ENCODE measurements around the gene RAB6B. TPM values are rescaled to one million over a fixed set of nuclear protein-coding genes. Genes with fewer than 3 reads are reported as not detected.

The RAB6B gene
- total RNA-seq, 1 experiment from 2014 or later, result not detected

DNA sequence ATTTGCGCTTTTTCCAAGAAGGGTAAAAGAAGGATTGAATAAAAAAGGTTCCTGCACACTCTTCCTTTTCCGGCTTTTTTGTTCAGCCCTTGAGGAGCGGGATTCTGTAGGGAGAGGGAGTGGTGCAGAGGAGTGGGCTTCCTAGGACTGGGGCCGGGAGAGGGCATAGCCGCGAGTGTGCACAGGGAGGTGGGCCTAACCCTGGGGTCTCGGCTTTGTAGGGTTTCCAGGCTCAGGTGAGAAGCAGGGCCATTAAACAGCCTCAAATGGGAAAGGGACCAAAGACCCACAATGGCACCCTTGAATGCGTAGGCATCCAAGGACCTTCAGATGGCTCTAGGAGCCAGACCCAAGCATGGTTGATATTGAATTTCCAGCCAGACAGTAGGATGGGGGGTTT lies 35.4 kb upstream of the RAB6B start:
- no peak for DNase-seq (ENCODE audit: low spot score)

DNA sequence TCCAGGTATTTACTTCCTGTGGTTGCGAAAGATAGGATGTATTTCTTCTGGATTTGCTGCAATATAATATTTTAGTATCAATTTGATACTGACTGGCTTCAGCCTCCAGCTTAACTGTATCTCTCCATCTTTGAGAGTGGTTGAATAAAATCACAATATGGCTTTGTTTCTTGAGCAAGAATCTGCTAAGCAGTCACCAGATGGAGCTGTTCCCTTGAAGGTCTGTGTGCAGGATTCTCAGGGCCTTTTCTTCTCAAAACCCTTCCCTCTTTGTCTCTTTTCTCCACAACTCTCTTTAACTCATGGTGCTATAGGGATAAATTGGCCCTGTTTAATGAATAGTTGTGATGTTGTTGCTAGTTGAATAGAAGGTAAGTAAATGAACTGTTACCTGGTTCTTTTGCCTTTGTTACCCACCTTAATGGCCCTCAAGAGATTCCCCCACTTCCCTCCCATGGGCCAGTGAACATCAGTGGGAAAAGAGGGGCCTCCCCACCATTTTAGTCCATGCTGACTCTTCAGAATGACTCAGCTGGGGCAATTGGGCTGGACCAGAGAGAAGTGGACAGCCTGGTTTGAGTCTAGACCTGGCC lies 34.8 kb upstream of the RAB6B start:
- peak; percentile 58 for DNase-seq (ENCODE audit: low spot score)

DNA sequence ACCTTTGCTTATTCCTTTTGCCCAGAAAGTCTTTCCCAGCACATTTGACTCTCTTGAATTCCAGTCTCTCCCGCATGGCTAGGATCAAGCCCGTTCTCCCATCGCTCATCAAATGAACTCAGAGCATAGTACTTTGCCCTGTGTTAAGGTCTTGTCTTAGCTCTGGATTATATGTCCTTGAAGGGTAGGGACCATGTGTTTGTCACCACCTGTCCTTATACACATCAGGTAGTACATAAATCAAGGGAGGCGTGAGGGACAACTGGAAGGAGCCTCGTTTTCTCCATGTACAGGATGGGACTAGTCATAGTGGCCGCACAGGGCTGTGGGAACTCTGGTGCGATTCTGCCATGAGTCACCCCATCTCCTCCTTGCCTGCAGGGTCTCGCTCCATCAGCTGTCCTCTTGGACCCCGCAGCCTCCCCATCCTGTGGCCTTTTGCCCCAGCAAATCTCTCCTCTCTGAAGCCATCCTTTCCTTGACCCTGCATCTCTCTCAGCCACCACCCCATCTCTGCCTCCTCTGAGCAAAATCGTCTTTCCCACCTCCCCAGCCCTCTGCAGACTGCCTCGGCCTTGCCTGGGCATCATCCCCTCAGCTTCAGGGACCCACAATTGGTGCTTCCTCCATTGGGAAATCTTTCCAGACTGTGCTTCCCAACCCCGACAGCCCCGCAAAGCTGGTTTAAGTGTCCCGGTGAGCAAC lies 33.4 kb upstream of the RAB6B start:
- no peak for DNase-seq (ENCODE audit: low spot score)

DNA sequence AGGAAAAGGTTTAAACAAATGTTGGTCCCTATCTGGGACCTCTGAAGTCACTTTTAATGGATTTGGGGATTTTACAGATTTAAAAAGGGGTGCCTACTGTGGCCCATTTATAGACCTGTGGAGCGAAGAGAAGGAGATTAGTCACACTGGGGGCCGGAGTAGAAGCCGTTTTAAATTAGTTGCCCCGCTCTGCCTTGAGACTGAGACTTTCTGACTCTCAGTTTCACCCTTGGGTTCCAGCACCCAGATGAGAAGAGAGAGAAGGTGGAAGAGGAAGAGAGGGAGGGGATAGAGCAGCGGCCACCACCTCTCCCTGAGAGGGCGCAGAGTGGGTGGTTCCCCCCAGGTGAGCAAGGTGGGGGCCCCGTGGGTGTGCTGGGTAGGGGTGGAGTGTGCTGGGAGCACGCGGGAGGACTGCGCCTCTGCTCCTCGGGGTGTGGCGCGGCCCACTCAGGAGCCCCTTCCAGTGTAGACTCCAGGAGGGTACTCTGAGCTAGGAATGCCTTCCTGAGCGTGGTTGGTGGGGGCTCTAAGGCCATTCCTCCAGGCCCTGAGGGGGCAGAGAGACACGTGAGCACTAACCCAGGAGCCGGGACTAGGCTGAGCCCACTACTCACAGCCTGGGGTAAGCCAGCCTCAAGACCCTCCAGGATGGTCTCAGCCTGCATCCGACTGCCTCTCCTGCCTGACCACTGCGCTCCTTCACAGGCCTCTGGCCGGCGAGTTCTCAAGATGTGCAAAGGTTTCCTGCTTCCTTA lies 32.6 kb upstream of the RAB6B start:
- no peak for DNase-seq (ENCODE audit: low spot score)

DNA sequence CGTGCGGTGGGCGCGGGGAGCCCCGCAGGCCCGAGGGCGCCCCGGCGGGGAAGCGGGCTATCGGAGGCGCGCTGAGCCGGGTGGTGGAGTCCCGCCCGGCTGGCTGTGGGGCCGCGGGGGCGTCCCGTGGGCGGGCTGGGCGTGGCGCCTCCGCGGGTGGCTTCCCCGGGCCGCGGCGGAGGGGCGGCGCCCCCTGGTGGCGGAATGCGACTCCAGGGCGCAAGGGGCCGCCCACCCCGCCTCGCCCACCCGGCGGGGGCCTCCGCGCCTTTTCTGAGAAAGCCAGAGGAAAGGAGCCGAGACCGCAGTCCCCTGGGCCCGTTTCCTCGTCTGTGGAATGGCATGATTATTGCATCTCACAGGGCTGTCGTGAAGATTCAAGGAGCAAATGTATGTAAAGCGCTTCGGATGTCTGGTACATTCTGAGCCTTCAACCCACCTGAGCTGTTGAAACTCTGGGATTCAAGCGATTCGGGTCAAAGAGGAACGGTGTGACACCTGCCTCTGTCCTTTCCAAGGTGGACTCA lies 31.9 kb upstream of the RAB6B start:
- DNase-seq (ENCODE audit: low spot score), result no peak

DNA sequence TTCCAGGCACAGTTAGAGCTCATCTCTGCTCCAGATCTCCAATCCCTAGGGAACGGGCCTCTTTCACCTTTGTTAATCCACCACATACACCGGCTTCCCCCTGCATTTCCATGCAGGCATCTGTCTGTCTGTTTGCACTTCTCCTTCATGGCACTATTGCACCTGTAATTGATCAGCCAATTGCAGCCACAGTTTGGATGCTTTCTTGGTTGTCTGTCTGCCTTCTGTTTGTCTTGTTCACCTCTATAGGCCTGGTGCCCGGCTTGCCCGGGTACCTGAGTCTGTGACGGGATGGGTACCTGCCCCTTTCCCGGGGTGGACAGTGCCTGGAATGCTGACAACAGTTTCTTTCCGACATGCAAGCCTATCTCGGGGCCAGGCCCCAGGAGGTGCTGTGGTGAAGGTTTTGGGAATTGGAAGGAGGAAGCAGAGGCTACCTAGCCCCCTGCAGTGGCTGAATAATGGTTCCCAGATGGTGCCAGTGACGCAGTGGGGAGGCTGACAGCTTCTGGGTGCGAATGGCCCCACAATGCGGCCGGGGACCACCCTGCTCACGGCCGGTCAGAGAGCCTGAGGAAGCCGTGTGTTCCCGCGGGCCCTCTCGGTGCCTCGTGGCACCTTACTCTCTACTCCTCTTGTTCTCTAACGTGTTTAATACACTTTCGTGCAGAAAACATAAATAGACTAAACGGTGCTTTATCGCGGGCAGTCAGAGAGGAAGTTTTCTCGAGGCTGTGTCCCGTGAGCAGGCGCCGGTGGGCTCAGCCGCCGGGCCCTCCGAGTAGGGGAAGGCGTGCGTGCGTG lies 31.3 kb upstream of the RAB6B start:
- no peak for DNase-seq (ENCODE audit: low spot score)

DNA sequence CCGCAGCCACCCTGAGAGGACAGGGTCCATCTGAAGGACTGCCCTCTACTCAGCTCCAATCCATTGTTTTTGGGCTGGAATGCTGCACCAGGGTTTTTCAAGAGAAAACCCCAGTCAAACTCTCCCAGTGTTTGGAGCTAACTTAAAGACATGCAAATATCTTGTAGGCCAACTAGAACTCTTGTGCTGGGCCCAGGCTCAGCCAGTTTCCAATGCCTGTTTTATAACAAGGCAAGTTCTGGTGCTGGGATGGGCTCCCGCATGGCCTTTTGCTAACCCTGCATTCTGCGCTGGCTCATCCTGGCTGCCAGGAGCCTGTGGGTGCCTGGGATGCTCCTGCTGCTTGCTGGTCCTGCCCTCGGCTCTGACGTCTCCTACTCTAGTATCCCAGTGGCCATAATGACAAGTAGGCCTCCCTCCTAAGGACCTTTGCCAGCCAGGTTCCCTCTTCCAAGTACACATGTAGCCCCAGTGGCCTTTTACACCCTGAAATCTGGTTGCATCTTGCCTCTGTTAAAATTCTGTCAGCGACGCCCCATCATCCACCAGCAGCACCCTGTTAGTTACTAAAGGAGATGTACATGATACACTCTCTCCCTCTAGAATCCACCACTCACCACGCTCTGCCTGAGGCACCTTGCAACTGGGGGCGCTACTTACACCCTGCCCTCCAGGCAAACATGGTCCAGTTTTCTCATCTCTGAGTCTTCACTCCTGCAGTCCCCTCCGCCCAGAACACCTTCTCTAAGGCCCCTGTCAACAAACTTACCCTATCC lies 30.5 kb upstream of the RAB6B start:
- no peak for DNase-seq (ENCODE audit: low spot score)

DNA sequence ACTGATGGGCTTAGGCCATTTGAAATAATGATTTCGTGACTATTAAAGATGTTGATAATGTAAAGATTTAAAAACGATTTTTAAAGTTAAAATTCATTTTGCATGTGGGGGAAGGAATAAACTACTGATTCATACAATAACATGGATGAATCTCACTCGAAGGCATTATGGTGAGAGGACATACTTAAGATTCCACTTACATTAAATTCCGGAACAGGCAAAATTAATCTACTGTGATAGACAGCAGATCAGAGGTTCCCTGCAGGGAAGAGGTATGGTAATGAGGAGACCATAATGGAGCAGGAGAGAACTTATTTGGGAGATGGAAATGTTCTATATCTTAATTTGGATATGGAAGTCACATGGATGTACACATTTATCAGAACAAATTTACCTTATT lies 28.4 kb upstream of the RAB6B start:
- DNase-seq (ENCODE audit: low spot score), result no peak

DNA sequence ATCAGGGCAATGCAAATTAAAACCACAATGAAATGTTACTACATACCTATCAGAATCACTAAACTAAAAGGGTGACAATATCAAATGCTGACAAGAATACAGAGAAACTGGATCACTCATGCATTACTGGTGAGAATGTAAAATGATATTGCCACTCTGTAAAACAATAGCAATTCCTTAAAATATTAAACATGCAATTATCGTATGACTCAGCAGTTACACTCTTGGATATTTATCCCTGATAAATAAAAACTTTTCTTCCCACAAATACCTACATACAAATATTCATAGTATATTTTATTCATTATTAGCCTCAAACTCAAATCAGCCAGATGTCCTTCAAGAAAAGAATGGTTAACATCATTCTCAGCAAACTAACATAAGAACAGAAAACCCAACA lies 25.9 kb upstream of the RAB6B start:
- no peak for DNase-seq (ENCODE audit: low spot score)

DNA sequence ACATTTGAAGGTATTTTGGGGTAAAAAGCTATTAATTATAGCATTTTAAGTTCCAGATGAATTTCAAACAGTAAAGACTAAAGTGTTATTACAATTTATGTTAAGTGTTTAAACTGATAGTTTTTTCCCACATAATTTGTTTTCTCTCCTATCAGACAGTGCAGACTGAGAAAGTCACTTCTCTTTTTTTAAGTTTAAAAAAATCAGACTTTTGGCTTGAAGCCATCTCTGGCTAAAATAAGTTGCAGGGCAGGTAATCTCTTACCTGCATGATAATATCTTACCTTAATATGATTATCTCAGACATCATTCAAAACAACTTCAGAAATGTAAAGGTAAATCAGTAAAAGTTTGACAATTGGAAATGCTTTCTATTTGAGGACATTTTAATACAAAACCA lies 21.5 kb upstream of the RAB6B start:
- DNase-seq (ENCODE audit: low spot score), result no peak

DNA sequence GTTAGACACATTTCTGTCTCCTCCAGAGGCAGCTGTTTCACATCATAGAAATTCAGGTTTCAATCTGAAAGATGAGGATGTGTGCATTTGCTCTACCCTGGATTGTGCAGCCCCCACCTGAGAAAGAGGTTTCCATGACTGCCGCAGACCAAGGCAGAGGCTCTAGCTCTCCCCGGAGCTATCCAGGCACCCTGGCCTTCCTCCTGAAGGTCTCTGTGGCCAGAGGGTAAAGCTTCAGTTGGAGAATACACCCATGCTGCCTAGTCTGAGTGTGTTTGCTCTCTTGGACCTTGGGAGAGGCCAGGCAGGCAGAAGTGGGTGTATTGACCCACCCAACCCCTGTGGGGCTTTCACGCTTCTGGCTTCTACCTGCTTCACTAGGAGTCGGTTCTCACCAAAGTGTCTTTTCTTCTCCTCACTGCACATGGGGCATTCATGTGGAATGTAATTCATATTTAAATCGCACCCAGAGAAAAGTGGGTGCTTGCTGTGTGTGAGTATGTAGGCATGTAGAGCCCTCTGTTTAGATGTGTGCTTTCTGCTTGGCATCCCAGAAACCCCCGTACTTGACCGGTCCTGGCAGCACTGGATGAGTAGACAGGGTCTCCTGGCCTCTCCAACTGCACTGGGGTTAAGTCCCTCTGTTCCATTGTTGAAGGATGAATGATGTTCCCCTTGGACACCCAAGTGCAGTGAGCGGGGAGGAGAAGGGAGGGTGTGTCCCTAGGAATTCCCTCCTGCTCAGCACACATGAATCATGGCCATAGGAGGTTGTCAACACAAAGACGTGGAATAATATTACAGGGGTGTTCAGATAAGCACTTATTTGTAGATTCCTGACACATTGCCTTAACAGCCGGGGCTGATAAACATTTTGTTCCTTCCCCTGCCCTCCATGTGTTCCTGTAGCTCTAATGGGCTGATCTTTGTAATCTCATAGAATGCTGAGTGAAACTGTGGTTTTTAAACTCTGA lies 20.3 kb upstream of the RAB6B start:
- DNase-seq (ENCODE audit: low spot score), result no peak

DNA sequence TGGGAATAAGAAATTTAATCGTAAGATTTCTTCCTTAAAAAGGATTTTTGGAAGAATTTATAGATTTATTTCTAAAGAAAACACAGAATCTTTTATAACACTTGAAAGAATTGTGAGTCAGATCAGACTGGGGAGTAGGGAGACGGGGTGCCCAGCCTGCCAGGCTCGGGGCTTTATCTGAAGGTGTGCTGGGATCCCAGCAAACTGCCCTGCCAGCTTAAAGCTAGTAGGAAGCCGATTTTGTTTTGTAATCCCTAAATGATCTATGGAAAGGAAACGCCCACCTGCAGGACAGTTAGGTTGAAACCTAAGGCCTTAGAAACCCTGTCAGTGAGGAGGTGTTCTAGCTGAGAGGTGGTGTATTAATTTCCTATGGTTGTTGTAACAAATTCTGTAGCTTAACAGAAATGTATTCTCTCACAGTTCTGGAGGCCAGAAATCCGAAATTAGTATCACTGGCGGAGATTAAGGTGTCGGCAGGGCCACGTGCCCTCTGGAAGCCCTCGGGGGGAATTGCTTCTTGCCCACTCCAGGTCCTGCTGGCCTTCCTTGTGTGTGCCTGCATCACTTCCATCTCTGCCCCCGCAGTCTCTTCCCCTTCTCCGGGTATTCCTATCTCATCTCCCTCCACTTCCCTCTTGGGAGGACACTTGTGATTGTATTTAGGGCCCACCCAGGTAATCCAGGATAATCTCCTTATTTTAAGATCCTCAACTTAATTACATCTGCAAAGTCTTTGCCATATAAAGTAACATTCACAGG lies 19.3 kb upstream of the RAB6B start:
- no peak for DNase-seq (ENCODE audit: low spot score)

DNA sequence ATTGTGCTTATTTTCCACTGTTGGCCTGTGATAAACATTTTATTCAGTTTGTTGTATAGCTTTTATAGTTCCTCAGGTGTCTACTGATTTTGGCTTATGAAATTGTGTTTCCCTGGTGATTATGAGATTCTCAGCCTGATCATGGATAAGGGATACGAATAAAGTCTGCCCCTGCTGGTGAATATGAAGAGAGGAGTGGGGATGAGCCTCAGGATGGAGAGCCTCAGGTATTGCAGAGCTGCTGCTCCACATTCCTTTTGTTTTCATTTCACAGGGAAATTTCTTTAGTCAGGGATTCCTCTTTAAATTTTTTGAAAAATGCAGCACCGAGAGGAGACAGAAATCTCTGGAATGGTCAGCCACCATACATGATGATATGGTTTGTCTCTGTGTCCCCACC lies 14.7 kb upstream of the RAB6B start:
- peak; percentile 11 for DNase-seq (ENCODE audit: low spot score)

DNA sequence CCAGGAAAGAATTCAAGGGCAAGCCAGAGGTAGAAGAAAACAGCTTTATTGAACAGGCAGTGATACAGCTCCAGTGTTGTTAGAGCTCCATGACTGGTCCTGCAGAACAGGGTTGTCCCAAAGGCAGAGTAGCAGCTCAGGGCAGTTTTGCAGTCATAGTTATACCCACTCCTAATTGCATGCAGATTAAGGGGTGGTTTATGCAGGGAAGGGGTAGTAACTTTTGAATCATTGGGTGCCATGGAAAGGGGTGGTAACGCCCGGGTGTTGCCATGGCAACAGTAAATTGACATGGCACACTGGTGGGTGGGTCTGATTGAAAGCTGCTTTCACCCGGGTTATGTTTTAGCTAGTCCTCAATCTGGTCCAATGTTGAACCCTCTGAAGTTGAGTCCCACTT lies 9.7 kb upstream of the RAB6B start:
- no peak for DNase-seq (ENCODE audit: low spot score)

DNA sequence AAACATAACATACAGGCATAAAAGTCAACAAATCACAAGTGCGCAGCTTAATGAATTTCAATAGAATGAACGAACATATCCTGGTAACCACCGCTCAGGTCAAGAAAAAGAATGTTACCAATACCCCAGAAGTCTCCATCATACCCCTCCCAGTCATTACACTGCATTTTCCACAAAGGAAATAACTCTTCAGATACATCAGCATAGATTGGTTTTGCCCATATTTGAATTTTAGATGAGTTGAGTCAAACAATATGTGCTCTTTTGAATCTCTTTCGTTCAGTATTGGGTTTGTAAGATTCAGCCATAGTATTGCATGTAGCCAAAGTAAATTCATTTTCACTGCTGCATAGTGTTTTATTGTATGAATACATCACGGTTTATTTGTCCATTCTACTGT lies 6.2 kb upstream of the RAB6B start:
- no peak for DNase-seq (ENCODE audit: low spot score)

DNA sequence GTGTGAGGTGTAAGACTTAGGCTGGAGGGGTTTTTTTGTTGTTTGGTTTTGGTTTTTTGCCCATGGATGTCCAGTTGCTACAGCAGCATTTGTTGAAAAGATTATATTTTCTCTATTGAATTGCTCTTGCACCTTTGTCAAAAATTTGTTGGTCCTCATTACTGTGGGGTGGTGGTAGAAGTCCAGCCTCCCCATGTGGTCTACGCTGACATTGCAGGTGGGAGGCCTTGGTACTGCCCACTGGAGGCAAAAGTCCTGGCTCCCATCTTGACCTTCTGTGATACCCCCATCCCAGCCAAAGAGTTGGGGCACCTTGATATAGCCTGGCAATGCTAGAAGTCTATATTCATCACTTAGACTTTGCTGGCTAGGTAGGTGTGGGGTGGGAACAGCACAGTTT lies 5.4 kb upstream of the RAB6B start:
- no peak for DNase-seq (ENCODE audit: low spot score)

DNA sequence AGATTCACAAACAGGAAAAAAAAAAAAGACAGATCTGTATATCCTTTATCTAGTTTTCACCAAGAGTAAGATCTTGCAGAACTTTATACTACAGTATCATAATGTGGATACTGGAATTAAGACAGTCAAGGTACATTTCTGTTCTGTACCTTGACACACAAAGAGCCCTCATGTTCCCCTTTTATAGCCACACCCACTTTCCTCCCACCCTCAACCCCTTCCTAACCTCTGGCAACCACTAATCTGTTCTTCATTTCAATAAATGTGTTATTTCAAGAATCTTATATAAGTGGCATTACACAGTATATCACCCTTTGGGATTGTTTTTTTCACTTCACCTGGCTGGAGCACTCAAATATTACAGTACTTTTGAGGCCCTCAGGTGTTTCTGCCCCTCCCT lies 3.6 kb upstream of the RAB6B start:
- DNase-seq (ENCODE audit: low spot score), result no peak

DNA sequence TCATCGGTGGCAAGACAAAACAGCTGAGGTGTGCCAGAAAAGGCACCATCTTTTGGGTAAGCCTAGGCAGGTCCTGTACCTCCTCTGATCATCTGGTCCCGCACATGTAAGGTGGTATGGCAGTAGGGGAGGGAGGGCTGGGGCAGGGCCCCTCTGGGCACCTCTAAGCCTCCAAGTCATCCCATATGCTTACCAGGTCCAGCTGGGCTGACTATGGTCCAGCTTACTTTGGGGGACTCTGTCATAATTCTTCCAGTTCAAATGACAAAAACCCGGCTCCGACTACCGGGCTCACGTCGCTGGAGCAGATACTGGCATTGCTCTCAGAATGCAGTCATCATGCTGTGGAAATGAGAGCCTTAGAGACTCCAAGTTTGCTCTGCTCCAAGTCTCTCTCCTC lies 1.9 kb upstream of the RAB6B start:
- DNase-seq (ENCODE audit: low spot score), result no peak
